RPMI7951 (cell line): ENCODE measurements around the gene ASMT. TPM values are rescaled to one million over a fixed set of nuclear protein-coding genes. Genes with fewer than 3 reads are reported as not detected.
A peak's percentile ranks its signal among the peaks of the same experiment; 100 is the strongest.
"Not testable (repeated sequence)": the region's sequence is repeated elsewhere in the genome, so short reads cannot be mapped to it uniquely, and the experiment has no call there.

Experiments
- DNase-seq: peaks from one replicate; pipeline ENCODE4 v3.0.0-alpha.2; 2012; ENCODE audit warnings: low read depth
- total RNA-seq: library from RNA; depleted of rRNA; stranded (reverse); fragments of >200 nt; shearing (Covaris generic); gene quantifications from 2 replicates; pipeline ENCODE4 v1.2.3, GENCODE V29; 2014

ASMT gene
- total RNA-seq, 1 experiment from 2014 or later: not detected

DNA sequence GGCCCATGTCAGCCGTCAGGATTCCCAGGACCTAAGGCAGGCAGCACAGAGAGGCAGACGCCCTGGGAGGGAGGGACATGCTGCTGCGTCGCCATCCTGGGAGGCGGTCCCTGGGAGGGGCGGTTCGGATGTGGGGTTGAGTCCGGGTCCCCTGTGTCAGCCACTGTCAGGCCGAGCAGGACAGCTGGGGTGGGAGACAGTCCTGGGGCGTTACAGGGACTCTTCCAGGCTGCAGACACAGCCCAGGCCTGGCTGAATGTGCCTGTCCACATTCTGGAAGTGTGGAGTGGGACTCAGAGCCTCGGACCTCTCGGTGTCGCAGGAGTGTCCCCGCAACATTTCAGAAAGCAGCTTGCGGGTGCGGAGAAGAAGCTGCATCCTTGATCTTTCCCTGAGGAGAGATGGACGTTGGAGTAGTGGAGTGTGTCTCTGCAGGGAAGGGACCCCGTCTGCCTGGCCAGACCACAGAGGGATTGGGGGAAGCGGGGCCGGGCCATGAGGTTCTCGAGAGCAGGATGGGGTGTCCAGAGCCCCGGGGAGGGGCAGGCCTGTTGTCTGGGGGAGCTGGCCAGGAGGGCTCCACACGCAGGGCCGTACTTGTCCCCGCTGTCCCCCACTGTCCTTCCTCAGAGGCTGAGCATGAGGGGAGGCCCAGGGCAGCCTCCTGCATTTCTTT is 17.4 kb upstream of the ASMT start:
- DNase-seq: no peak

DNA sequence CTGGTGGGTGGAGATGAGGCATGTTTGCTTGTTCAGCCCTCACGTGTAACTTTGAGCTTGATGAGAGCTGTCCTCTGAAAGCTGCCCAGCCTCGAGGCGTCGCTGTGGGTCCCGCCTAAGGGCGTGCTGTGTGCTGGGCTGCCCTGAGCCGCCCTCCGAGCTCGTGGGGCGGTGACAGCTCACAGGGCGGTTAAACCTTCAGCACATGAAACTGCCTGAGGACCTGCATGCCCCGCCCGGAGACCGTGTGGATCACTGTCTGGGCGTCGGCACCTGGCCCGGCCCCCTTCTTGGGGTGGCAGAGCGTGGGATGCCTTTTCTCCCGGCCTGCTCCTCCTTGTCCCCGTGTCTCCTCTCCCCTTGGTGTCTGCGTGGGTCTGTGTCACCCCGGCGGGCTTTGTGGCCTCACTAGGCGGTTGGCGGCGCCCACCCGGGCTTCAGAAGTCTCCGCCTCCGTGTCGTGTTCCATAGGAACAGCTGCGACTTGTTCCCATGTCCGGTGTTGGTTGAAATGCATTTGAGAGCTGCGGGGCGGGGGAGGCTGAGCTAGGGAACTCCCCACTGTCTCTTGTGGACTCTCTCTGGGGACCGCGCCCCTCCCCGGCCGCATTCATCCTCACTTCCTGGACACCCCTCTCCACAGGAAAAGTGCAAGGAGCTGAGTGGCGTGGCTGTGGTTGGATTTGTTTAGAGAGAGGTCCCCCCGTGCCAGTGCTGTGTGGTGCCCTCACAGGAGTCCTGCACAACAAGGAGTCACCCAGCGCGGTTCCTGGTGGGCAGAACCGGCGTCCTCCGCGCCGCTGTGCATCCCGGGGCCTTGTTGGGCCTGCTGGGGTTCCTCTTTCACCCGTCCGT is 16.6 kb upstream of the ASMT start:
- DNase-seq: no peak

DNA sequence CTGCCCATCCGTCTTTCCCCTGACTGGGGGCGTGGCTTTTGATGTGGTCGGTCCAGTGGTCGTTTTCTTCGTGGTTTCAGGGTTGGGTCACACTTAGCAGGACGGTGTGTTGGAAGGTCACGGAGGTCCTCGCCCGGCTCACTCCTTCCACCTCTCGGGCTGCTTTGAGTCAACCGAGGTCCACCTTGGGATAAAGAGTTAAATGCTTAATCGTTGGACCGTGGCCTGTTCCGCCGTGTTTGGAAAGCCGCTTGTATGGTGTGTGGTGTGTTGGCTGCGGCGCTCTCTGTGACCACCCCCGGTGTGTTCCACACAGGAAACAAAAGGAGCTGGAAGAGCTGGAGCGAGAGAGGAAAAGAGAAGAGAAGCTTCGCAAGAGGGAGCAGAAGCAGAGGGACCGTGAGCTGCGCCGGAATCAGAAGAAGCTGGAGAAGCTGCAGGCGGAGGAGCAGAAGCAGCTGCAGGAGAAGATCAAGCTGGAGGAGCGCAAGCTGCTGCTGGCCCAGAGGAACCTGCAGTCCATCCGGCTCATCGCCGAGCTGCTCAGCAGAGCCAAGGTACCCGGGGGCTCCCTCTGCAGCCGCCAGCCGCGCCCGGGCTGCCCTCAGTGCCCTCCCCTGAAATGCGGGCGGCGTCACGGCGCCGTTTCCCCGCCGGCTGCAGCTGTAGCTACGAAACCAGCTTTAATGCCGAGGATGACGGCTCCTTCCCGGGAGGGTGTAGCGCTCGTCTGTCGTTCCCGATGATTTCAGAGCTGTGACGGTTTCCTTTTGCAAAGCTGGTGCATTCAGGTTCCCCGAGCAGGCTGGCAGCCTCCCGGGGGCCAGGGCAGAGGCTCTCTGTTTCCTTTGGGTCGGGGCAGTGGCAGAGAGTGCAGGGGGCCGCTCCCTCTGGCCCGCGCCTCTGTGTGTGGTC is 15.7 kb upstream of the ASMT start:
- DNase-seq: no peak

DNA sequence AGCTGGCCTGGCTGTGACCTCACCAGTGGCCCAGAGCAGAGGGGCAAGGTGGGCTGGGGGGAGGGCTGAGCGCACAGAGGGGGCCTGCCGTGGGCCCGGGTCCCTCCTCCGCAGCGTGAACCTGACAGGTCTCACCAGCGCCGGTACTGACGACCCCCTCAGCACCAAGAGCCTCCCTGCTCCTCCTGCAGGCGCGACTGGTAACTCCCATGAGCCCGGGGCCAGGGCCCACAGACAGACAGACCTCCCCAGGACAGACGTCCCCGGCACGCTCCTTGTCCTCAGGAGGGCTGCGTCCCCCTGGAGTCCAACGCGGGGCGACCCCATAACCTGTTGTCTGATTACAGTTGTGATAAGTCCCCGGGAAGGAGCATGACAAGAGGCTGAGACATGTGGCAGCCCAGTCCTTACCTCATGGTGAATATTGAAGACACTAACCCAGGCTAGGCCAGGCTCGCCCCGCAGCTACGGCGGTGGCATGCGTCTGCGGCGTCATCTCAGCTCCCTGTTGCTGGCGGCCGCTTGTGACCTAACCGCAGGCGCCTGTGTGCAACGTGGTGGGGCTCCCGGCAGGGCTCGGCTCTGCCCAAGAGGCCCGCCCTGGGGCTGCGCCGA is 15.0 kb upstream of the ASMT start:
- DNase-seq: no peak

DNA sequence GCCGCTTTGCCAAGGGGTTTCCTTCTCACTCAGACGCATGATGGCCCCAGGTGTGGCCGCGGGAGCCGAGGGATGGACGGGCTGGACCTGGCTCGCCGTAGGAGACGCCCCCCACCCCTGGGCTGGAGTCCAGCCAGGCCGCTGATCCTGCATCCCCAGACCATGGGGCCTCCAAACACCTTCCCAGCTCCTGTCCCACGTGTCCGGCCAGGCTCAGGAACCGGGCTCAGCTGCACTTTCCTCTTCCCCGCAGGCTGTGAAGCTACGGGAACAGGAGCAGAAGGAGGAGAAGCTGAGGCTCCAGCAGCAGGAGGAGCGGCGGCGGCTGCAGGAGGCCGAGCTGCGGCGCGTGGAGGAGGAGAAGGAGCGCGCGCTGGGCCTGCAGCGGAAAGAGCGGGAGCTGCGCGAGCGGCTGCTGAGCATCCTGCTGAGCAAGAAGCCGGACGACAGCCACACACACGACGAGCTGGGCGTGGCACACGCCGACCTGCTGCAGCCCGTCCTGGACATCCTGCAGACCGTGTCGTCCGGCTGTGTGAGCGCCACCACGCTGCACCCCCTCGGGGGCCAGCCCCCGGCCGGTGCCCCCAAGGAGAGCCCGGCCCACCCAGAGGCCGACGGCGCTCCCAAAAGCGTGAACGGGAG is 14.3 kb upstream of the ASMT start:
- DNase-seq: no peak

DNA sequence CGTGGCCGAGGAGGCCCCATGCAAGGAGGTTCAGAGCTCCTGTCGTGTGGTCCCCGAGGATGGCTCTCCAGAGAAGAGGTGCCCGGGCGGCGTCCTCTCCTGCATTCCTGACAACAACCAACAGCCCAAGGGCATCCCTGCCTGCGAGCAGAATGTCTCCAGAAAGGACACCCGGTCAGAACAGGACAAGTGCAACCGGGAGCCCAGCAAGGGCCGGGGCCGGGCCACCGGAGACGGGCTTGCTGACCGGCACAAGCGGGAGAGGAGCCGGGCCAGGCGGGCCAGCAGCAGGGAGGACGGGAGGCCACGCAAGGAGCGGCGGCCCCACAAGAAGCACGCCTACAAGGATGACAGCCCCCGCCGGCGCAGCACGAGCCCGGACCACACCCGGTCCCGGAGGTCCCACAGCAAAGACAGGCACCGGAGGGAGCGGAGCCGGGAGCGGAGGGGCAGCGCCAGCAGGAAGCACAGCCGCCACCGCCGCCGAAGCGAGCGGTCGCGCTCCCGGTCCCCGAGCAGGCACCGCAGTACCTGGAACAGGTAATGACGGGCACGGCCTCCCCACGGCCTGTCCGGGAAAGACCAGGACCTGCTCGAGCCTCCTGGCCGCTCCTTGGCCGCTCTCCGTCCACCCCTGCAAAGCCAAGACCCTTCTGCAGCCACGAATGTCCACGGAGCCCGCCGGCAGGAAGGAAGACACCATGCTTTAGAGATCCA is 13.7 kb upstream of the ASMT start:
- no peak for DNase-seq

DNA sequence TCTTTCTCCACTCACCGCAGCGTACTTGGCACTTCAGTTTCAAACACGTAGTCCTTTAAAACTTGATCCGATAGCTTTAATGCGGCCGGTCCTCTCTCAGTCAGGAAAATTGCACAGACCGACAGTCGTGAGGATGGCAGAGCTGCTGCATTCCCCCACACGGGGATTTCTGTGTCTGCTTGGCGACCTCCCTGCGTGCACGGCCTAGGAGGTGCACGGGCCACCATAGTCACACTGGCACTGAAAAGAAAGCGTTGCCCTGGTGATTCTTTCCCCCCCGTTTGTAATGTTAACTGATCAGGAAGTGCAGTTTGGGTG is 13.1 kb upstream of the ASMT start:
- no peak for DNase-seq

DNA sequence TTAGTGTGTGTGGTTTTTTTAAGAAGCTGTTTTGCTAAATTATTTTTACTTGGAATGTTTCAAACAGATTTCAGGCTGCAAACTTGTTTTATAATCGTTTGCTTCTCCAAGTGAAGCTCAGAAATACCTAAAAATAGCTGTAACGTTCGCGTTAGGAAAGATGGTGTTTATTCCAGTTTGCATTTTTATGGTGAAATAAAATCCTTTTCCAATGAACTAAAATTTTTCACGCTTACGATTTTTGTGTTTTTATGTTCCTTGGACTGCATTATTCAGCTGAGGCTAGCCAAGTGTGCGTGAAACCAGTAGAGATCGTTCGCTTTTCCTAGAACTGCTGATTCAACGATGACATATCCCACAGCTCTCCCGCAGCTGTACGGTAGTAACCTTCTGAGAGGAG is 12.6 kb upstream of the ASMT start:
- DNase-seq: no peak

DNA sequence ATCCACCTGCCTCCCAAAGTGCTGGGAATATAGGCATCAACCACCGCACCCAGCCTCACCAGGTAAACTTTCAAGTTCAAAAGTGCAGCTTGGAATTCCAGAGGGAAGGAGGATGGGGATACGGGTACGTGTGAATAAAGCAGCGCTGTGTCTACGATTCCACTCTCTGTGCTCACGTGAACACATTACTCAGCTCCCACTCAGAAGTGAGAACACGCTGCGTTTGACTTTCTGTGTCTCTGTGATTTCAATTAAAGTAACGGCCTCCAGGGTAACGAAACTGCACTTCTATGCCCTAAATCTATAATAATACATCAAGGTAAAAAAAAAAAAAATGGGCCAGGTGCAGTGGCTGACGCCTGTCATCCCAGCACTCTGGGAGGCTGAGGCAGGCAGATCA is 8.4 kb upstream of the ASMT start:
- DNase-seq: no peak

DNA sequence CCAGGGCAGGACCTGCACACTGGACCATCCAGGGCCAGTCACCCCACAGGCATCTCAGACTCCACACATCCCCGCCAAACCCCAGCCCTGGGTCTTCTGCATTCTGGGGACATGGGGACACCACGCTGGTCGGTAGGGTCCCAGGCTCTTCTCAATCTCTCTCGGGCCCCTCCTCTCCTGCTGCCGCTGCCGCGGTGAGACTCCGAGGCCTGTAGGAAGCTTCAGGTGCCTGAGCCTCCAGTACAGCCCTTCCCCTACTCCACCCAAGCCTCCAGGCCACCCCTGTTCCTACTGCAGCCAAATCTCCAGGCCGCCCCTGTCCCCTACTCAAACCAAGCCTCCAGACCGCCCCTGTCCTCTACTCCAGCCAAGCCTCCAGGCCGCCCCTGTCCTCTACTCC is 5.5 kb upstream of the ASMT start:
- DNase-seq: no peak

DNA sequence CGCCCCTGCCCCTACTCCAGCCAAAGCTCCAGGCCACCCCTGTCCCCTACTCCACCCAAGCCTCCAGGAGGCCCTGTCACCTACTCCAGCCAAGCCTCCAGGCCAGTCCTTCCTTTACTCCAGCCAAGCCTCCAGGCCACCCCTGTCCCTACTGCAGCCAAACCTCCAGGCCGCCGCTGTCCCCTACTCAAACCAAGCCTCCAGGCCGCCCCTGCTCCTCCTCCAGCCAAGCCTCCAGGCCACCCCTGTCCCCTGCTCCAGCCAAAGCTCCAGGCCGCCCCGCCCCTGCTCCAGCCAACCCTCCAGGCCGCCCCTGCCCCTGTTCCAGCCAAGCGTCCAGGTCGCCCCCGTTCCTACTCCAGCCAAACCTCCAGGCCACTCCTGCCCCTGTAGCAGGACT is 5.1 kb upstream of the ASMT start:
- no peak for DNase-seq

DNA sequence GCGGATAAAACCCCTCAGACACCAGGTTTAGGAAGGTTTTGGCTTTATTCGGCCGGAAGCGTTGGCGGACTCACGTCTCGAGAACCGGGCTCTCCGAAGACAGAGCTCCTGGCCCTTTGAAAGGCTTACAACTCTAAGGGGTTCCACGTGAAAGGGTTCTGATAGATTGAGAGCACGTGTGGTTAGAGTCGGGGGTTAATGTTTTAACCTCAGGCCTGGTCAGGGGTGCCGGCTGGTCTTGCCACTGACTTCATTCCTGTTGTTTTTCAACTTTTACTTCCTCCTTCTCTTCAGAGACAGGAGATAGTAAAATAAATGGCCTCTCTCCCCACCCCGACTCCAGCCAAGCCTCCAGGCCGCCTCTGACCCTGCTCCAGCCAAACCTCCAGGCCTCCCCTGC is 4.7 kb upstream of the ASMT start:
- no peak for DNase-seq

DNA sequence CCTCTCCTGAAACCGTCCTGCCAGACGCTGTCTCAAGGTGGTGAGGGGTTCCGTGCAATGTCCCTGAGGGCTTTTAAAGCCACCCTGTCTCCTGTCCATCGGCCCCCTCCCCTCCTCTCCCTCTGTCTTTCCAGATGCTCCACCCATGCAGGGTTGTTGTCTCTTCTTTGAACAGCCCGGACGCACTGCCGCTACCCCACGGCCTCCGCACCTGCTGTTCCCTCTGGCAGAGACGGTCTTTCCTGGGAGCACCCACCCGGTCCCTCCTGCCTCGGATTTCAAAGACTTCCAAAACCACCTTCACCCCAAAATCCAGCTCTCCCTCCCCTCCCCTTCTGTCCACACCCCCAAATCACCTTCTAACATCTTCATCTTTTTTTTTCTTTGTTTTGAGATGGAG is 4.1 kb upstream of the ASMT start:
- DNase-seq: no peak

DNA sequence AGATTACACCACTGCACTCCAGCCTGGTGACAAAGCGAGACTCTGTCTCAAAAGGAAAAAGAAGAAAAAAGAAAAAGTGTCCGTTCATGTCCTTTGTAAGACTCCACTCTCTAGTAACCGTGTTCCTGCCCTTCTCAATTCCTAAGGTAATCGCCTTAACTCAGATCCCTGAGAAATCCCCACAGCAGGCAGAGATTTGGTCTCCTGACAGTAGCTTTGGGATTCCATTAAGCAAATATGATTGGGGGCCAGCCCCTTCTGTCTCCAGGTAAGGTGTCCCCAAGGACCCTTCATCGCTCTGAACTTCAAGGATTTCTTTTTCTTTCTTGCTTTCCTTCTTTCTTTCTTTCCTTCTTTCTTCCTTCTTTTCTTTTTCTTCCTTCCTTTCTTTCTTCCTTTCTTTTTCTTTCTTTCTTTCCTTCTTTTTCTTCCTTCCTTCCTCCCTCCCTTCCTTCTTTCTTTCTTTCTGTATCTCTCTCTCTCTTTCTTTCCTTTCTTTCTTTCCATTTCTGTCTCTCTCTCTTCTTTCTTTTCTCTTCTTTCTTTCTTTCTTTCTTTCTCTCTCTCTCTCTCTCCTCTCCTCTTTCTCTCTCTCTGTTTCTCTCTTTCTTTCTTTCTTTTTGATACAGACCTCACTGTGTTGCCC is 2.1 kb upstream of the ASMT start:
- no peak for DNase-seq

DNA sequence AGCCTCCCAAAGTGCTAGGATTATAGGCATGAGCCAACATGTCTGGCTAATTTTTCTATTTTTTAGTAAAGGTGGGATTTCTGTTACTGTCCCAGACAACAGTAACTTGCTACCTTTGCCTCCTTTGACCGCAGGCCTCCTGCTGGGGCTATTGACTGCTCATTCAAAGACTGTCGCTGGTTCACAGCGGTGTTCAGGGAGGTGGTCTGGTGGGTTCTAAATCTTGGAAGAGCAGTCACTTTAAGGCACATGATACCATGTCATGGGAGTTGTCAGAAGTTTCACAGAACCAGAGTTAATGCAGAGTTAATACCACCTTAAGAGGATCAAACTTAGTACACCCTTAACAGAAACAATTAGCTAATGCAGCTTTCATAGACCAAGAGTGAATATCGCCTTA is 3.8 kb downstream of the ASMT start:
- DNase-seq: peak; percentile 2

DNA sequence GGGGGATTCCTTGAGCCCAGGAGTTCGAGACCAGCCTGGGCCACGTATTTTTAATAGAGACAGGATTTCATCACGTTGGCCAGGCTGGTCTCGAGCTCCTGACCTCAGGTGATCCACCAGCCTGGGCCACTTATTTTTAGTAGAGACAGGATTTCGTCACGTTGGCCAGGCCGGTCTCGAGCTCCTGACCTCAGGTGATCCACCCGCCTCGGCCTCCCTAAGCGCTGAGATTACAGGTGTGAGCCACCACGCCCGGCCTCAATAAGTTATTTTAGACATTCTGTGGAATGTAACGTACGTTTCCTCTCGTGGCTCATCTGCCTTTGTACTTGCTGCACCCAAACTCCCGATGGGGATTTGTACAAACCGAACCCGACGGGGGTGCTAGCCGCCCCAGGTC is 8.8 kb downstream of the ASMT start:
- DNase-seq: no peak

DNA sequence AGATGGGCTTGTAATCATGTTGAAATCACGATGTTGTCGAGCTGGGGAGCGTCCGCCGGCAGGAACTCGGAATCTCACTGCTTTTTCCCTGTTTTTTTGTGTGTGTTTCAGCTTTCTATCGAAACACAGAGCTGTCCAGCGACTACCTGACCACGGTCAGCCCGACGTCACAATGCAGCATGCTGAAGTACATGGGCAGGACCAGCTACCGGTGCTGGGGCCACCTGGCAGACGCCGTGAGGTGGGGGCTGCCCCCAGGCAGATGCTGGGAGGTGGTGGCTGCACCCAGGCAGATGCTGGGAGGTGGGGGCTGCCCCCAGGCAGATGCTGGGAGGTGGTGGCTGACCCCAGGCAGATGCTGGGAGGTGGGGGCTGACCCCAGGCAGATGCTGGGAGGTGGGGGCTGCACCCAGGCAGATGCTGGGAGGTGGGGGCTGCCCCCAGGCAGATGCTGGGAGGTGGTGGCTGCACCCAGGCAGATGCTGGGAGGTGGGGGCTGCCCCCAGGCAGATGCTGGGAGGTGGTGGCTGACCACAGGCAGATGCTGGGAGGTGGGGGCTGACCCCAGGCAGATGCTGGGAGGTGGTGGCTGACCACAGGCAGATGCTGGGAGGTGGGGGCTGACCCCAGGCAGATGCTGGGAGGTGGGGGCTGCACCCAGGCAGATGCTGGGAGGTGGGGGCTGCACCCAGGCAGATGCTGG is 9.4 kb downstream of the ASMT start:
- not testable (repeated sequence) for DNase-seq

DNA sequence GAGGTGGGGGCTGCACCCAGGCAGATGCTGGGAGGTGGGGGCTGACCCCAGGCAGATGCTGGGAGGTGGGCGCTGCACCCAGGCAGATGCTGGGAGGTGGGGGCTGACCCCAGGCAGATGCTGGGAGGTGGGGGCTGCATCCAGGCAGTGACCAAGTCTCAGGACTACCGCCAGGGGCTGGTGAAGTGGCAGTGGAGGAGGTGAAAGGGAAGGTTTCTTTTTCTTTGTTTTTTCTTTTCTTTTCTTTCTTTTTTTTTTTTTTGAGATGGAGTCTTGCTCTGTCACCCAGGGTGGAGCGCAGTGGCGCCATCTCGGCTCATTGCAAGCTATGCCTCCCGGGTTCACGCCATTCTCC is 10.0 kb downstream of the ASMT start:
- not testable (repeated sequence) for DNase-seq

DNA sequence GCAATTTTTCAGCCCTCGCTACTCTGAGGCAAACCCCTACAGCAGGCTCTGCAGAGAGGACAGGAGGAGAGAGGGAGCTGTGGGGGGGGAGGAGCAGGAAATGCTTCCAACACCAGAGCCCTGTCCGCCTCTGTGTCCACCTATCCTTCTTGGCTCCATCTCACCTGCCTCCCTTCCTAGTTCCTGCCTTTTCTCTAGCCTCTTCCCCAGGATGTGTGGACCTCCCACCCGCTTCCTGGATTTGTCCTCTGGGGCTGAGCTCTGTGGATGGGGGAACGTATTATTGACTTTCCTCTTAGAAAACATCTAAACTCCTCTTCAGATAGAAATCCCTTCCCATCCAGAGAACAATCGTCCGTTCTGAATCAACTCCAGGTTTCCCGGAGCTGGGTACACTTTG is 14.4 kb downstream of the ASMT start:
- no peak for DNase-seq

DNA sequence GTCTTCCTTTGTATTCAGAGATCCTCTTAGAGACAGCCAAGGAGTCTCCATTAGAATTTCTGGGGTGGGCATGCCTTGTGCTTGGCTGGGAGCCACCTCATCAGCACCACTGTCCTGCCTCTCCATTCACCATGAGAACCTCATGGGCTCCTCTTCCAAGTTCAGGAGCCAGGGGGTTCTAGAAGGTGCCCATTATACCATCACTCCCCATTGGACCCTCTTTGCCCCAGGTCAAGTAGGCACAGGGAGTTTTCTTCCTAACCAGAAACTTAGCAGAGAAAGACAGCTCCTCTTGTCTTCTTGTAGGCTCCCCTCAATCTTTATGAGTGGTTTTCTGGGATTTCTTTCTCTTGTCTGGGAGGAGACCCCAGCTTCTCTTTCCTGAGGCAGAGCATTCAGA is 31.1 kb downstream of the ASMT start:
- no peak for DNase-seq
